Uterus (tissue), 2 donors: ENCODE measurements around the gene SUPT3H.

Experiments used
- POLR2A ChIP-seq, 2 donors: fragments of 450-650 bp; IDR thresholded peaks; one replicate each; pipeline ENCODE4 v1.6.1; 2016; ENCODE audit warnings: antibody characterized with exemption in 2 of 2, mild to moderate bottlenecking in 1 of 2, moderate library complexity in 1 of 2
- TF ChIP-seq, protein P1 (sequence below), 4 experiments: fragments of 200-600 bp in 2 of 4; fragments of 450-650 bp in 2 of 4; sonication (generic) in 2 of 4; IDR thresholded peaks; one replicate each; pipeline ENCODE4 v1.5.1; 2016 to 2019; ENCODE audit warnings: antibody characterized with exemption in 4 of 4, mild to moderate bottlenecking in 2 of 4, moderate library complexity in 1 of 4

DNA sequence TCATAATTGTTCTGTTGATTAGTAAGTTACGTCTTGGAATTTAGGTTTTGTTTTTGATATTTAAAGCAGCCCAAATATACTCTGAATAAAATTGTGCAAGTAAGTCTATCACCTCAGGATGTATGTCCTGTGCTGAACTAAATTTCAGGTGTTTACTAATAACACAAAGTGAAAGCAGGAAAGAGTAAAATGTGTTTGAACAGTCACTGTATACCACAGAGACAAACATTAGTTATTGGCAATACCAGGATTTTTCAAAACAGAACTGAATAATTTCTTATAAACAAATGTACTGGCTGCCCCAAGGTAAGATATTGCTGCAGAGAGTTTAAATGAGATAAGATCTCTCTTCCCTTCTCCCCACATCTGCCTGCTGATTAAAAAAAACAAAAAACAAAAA is 454.3 kb downstream of the SUPT3H start:
- TF ChIP-seq, protein P1, sequence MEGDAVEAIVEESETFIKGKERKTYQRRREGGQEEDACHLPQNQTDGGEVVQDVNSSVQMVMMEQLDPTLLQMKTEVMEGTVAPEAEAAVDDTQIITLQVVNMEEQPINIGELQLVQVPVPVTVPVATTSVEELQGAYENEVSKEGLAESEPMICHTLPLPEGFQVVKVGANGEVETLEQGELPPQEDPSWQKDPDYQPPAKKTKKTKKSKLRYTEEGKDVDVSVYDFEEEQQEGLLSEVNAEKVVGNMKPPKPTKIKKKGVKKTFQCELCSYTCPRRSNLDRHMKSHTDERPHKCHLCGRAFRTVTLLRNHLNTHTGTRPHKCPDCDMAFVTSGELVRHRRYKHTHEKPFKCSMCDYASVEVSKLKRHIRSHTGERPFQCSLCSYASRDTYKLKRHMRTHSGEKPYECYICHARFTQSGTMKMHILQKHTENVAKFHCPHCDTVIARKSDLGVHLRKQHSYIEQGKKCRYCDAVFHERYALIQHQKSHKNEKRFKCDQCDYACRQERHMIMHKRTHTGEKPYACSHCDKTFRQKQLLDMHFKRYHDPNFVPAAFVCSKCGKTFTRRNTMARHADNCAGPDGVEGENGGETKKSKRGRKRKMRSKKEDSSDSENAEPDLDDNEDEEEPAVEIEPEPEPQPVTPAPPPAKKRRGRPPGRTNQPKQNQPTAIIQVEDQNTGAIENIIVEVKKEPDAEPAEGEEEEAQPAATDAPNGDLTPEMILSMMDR (IDR thresholded peaks at IDR 0.05) = no peak
- no peak for TF ChIP-seq POLR2A (IDR thresholded peaks at IDR 0.05)
